Right hindlimb (tissue), 1 donor: Measurements from ENCODE around the gene MLXIP.
"Not testable (repeated sequence)": the region's sequence is repeated elsewhere in the genome, so short reads cannot be mapped to it uniquely, and the experiment has no call there.

Source experiments
- DNase-seq: peaks from one replicate; pipeline ENCODE4 v3.0.0-alpha.2; 2018

Gene MLXIP

DNA sequence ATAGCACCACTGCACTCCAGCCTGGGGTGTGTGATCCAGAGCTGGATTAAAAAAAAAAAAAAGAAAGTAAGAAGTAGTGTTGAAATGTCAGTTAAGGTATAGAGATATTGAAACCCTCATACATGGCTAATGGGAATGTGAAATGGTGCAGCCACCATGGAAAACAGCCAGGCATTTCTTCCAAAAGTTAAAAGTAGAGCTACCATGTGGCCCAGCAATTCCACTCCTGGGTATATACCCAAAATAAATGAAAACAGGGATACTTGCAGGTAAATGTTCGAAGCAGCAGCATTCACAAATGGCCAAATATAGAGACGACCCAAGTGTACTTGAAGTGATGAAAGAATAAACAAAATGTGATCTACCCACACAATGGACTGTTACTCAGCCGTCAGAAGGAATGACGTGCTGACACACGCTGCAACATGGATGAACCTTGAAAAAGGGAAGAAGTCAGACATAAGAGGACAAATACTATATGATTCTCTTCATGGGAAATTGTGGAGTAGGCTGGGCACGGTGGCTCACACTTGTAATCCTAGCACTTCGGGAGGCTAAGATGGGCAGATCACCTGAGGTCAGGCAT, 80.2 kb downstream of the MLXIP start:
- no peak for DNase-seq

DNA sequence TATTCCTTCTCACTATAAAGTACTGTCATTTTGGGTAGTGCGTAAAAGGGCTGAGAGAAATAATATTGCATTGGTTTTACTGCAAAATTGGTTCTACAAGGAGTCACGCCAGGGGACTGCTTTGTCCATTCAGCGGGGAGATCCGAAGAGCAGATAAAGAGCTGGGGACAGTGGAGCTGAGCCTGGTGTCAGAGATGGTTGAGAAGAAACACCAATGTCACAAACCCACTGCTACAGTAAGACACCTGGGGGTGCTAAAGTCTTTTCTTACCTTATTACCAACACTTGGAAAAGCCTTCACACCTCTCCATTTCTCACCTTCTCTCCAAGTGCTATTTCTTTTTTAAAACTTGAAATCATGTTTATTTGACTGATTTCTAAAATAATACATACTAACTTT, 81.3 kb downstream of the MLXIP start:
- DNase-seq, result no peak

DNA sequence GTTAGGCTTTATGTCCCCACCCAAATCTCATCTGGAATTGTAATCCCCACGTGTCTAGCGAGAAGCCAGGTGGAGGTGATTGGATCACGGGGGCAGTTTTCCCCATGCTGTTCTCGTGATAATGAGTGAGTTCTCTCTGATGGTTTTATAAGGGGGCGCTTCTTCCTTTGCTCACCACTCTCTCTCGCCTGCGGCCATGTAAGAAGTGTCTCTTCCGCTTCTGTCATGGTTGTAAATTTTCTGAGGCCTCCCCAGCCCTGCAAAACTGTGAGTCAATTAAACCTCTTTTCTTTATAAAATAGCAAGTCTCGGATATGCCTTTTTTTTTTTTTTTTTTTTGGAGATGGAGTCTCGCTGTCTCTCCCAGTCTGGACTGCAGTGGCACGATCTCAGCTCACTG, 82.2 kb downstream of the MLXIP start:
- DNase-seq, result no peak

DNA sequence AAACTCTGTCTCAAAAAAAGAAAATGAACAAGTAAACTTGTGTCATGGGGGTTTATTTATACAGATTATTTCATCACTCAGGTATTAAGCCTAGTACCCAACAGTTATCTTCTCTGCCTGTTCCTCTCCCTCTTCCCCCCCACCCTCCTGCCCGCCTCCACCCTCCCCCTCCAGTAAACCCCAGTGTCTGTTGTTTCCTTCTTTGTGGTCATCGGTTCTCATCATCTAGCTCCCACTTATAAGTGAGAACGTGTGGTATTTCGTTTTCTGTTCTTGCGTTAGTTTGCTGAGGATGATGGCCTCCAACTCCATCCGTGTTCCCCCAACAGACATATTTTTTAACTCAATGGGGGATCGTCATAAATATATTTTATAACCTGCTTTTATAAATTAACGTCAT, 83.1 kb downstream of the MLXIP start:
- no peak for DNase-seq

DNA sequence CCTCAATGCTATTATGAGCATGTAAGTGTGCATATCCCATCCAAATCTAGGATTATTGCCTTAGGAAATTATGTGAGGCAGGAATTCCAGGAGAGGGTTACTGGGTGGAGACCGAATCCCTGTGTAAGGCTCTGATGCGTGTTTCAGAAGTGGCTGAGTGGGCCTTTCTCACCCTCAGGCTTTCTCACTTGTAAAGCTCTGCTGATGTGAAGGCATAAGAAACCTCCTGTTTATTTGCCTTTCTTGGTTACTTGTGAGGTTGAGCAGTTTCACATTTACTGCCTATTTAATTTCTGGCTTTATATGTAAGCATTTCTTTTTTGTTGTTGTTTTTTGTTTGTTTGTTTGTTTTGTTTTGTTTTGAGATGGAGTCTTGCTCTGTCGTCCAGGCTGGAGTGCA, 84.4 kb downstream of the MLXIP start:
- no peak for DNase-seq

DNA sequence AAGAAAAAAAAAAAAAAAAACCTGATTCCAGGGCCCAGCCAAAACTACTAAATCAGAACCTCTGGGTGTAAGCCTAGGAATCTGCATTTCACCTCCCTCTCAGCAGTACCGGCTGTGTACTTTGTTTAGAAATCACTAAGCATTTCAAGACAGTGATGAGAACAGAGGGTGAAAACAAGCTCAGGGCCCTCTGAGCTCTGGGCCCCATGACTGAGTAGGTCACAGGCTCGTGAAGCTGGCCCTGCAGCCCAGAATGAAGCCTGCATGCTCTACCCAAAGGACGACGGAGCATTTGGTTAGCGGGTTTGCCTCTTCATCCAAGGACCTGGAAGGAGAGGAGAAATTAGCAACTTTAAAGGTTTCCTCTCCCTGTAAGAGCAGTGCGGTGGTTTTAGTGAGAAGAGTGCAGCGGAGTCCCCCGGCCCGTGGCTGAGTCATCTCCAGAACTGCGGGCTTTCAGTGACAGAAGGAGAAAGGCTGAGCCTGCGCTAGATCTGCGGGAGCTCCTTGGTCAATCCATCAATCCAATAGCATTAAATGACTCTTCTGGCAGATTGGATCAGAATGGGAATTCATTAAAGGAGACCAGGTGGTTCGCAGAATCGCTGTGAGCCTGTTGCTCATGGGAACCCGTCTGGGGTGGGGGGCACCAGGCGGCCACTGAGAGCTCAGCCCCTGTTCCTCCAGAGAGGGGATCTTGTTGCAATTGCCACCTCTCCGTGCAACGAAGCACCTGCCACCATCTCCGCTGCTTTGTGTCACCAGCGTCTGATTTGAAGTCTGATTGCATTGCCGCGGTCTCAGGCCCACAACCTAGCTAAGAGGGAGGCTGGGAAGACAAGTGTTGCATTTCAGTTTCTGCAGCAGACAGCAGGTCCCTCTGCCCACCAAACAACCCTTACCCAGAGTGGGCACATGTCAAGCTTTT, 88.1 kb downstream of the MLXIP start:
- DNase-seq, result no peak

DNA sequence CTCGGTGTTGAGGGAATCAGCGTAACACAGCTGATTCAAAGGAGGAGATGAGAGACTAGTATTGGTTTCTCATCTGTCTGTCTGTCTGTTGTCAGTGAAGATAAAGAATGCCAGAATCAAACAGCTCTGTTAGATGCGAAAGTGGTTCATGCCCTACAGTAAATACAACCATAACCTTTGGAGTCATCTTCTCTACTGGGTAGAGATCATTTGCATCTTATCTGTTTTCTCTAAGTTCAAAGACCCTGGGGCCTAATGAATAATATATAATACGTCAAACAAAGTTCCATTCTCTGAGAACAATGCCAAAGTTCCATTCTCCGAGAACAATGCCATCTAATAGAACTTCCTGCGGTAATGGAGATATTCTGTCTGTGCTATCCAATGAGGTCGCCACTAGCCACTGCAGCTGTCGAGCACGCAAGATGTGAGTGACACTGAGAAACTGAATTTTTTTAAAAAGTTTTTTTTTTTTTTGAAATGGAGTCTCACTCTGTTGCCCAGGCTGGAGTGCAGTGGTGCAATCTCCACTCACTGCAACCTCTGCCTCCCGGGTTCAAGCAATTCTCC, 88.9 kb downstream of the MLXIP start:
- DNase-seq, result no peak

DNA sequence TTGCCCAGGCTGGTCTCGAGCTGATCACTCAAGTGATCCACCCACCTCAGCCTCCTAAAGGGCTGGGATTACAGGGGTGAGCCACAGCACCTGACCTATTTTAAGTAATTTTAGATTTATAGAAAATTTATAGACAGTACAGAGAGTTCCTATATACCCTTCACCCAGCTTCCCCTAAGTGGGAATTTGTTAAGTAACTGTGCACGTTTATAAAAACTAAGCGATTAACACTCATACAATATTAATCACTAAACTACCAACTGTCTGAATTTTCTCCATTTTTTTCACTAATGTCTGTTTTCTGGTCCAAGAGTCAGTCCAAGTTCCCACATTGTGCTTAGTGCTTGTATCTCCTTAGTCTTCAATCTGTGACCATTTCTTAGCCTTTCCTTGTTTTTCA, 89.9 kb downstream of the MLXIP start:
- no peak for DNase-seq

DNA sequence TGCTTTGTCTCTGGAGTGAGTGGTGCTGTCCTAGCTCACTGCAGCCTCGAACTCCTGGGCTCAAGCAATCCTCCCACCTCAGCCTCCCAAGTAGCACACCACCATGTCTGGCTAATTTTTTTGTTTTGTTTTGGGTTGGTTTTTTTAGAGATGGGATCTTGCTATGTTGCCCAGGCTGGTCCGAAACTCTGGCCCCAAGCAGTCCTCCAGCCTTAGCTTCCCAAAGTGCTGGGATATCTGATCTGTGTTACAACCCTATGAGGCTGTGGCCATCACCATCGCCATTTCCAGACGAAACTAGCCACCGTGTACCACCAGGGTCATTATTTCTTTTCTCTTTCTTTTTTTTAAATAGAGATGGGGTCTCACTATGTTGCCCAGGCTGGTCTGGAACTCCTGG, 92.8 kb downstream of the MLXIP start:
- no peak for DNase-seq

DNA sequence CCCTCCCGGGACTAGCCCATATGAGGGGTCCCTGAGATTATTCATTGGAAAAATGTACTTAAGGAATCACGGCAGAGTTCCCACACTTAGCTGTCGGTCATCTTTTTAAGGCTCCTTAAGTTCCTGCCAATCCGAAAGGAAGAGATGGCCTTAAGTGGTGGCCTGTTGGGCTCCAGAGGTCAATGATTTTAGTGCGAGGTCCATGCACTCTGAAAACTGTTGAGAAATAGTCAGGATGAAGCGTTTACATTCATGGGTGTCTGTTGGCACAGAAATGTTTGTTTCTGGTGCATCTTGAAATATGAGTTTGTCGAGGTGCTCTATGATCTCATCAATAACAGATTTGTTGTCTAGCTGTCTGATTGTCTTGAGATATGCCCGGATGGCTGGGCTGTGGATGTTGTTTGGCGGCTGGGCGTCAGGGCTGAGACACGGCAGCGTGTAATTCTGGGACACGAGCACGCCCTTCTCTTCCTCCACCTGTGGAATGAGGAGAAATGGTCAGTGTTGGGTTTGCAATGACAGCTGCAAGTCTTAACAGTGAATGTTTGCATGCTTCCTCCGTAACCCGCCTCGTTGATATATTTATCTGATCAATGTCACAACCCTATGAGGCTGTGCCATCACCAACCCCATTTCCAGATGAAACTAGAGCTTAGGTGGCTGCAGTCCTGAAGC, 93.8 kb downstream of the MLXIP start:
- no peak for DNase-seq

DNA sequence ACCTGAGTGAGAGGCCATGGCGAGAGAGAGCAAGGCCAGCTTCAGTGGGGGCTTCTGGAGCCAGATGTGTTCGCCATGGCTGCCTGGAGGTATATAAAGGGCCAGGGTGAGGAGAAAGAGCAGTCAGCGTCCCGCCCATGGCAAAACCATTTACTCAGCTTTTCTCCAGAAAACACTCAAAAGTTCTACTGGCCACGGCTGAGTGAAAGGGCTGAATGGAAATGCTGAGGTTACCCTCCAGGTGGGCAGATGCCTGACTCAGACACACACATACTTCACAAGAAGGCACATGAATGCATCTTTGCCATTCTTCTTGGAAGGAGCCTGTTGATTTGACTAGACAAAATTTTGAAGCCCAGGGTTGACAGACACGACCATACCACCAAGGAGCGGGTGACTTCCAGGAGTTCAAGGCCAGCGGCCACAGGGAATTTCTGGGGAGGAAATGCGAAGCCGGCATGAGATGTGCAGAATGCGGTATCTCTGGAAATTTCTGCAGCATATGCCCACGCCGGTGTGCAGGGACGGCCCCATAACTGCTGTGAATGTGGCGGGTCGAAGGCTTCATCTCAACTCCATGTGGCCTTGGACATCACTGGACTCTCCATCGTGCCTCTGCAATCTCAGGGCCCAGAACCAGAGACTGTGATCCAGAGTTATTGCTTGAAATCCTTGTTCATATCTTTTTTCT, 95.7 kb downstream of the MLXIP start, which contains the start of gene IL31:
Gene IL31, minus strand, starts transcription at position 67 of the 691 bp plus-strand sequence. Its CDS starts 49 bp downstream, at position 18.
- no peak for DNase-seq

DNA sequence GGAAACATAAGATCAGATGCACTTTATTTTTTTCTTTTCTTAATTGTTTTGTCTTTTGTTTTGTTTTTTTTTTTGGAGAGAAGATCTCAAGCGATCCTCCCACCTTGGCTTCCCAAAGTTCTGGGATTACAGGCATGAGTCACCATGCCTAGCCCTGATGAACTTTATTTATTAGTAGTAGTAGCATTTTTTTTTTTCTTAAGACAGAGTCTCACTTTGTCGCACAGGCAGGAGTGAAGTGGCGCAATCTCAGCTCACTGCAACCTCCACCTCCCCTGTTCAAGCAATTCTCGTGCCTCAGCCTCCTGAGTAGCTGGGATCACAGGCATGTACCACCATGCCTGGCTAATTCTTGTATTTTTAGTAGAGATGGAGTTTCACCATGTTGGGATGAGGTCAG, 97.9 kb downstream of the MLXIP start:
- not testable (repeated sequence) for DNase-seq

DNA sequence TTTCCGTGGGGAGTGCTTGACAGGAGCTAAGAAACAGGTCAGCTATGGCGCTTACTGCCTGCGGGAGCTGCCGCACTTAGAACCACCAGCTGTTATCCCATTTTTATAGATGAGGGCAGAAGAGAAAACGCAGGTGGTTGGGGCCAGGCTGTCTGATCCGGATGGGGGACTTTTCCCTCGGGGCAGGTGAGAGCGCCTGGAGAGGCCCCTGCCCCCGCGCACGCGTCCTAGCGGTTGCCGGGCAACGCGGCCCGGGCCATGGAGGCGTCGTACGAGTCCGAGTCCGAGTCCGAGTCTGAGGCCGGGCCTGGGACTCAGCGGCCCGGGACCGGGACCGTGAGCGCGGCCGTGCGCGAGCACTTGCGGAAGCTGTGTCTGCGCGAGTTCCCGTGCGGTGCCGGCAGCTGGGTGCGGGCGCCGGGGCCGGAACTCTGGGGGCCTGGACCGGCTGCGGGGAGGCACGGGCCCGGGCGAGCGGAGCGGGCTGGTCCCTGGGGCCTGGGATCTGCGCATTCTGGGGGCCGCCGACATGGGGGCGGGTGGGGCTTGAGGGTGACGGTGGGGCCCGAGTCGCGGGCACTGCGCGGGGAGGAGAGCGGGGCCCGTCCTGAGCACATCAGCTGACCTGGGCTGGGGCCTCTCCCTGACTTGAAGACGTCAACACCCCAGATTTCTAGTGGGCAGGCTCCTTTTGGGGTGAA, 104.5 kb downstream of the MLXIP start, which contains the start of gene LRRC43:
Gene LRRC43, plus strand, starts transcription at position 237 of the 701 bp plus-strand sequence. Its CDS starts 22 bp downstream, at position 259.
- DNase-seq, result peak; percentile 61

DNA sequence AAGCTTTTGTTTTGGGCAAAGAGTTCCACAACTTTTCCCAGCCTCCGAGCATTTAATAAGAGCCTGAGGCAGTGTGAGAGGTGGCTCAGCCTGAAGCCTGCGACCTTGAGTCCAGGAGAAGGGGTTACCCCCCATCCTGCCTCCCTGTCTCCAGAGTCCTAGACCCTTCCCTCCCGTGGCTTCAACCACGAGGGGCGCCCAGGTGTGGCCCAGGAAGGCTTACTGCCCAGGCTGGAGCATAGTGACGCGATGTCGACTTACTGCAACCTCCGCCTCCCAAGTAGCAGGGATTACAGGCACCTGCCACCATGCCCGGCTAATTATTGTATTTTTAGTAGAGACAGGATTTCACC, 105.0 kb downstream of the MLXIP start:
- no peak for DNase-seq

DNA sequence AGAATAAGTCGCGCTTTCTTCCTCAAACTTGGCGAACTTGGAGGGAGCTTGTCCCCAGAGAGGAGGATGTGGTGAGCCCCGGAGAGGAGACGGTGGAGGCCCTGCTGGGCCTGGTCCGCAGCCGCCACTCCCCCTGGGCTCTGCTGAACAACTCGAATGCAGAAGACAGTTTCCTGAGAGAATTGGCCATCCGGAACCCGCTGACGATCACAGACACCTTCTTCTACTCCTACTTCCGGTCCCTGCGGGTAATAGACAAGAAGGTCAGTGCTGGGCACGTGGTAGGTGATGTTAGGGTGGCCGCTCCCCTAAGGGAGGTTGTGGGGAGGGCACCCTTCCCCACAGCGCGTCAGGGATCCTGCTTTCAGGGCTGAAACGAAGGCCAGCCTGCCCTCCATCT, 106.0 kb downstream of the MLXIP start:
- no peak for DNase-seq

DNA sequence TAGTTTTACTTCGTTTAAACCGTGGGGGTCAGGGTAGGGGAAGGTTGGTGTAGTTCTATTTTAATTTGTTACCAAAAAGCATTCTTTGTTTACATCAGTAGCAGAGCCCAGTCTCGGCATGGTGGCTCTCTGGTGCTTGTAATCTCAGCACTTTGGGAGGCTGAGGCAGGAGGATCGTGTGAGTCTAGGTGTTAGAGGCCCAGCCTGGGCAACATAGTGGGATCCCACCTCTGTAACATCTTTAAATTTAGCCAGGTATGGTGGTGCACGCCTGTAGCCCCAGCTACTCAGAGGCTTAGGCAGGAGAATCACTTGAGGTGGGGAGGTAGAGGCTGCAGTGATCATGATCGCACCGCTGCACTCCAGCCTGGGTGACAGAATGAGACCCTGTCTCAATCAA, 106.5 kb downstream of the MLXIP start:
- no peak for DNase-seq

DNA sequence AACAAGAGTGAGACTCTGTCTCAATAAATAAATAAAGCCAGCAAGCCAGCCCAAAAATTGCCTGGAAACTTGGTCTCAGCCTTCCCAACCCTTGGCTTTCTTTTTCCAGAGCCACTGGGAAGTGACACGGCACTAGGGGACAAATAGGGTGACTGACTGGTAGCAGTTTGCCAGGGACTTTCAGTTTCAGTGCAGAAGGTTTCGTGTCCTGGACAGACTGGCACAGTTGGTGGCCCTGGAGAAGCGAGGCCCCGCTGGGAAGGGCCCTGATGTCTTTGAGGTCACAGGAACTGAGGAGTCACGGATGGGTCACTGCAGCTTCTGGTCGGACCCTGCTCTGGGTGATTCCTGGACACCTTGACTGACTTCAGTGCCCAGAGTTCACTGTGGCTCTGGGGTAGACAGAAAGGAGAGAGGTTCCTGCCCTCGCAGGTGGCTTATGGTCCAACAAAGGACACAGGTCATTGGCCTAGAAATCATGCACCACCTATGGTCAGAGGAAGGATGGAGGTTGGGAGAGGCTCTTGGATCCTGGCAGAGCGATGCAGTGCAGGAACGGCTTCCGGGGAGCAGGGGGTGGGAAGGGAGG, 107.0 kb downstream of the MLXIP start:
- no peak for DNase-seq

DNA sequence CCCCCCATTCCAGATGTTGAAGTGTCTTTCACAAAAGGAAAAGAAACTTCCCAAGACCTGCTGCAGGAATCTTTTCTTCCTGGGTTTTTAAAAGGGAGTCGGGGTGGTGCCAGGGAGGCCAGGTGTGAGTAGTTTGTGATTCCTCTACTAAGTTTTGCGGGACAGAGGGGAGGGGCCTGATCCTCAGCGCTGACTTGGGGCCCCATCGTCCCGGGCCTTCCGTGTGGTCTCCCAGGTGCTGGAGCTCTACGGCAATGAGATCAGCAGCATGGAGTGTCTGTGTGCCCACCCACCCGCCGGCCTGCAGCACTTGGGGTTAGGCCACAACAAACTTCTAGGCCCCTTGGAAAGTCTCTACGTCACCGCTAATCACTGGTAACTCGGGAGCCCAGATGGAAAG, 108.9 kb downstream of the MLXIP start:
- DNase-seq, result no peak

DNA sequence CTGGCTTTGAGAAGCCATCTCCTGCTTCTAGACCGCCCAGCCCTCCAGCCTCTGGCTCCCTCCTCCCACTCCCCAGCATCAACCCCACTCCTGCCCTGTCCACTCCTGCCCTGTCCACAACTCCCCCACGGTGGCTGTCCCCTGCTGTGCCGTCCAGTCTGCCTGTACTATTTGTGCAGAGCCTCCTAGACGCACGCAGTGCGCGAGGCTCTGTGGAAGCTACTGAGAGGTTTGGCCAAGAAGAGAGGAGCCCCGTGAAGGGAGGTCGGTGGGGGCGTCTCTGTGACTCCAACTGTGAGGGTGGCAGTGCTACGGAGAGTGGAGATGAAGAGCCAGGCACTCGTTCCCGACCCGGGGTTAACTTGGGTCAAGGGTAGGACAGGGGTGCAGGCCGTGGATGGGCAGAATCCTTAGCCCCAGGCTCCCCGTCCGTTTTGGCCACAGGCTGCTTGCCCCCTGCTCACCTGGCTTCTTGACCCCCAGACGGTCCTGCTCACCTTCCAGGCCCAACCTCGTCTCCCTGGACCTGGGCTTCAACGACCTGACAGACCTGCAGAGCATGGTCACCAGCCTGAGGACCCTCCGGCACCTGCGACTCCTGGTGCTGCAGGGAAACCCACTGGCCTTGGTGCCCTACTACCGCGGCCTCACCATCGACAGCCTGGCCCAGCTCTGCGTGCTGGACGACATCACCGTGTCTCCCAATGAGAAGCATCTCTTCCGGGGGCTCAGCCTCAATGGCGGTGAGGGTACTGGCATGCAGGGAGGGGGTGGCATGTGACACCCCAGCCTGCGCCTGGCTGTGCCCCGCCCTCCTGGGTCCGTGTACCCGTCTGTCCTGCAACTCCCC, 111.3 kb downstream of the MLXIP start:
- DNase-seq, result no peak

DNA sequence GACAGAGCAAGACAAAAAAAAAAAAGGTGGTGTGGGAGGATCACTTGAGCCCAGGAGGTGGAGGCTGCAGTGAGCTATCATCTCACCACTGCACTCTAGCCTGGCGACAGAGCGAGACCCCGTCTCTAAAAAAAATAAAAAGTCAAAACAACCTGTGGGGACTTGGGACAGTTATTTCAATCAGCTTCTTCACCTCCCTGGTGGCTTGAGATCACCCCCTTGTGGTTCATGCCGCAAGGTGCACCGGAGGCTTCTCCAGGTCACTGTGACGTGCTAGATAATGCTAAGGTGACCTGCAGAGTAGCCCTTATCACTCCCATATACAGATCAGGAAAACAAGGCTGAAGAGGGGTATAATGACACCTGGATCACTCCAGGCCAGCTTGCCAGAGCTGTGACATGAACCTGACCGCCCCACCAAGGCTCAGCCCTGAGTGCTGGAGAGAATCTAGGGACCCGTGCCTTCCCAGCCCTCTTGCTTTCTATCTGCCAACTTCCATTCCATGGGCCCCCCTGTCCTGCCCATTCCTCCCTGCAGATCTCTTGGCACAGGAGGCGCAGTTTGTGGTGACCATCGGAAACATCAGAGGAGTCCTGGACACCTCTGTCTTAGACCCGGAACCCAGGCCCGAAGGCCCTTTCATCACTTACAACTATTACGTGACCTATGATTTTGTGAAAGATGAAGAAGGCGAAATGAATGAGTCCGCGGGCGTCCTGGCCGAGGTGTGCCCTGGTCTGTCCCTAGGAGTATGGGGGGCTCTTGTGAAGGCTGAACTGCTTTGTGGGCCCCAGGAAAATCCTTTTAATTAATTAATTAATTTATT, 112.5 kb downstream of the MLXIP start:
- no peak for DNase-seq
